WTC11 (cell line): ENCODE data around the gene PNRC1. TPM values are rescaled to one million over a fixed set of nuclear protein-coding genes. Genes with fewer than 3 reads are reported as not detected.

ENCODE experiments used
- ATAC-seq: fragments of 200-7000 bp; cut with Tn5 transposase; 2 replicates; pipeline ENCODE4 v1.10.0; 2021; ENCODE audit warnings: mild to moderate bottlenecking, moderate library complexity
- CTCF ChIA-PET: fragments of 300-600 bp; sonication (Branson Sonifier 250); formaldehyde crosslinking; loops from one replicate; lab custom pipeline; 2021; ENCODE audit warnings: antibody characterized with exemption; lab: Charles Lee
- POLR2A ChIA-PET: fragments of 350-600 bp; sonication (Branson Sonifier 250); formaldehyde crosslinking; loops from one replicate; lab custom pipeline; 2021; ENCODE audit warnings: antibody characterized with exemption; lab: Charles Lee
- DNase-seq: peaks from one replicate; pipeline ENCODE4 v3.0.0; 2021; ENCODE audit warnings: low spot score
- H3K27ac Mint-ChIP-seq: 2 replicates; pipeline ENCODE4 v1.8.0; 2021; ENCODE audit warnings: mixed read lengths
- H3K27me3 Mint-ChIP-seq: 2 replicates; pipeline ENCODE4 v1.8.0; 2021; ENCODE audit warnings: low read depth, mild to moderate bottlenecking, moderate library complexity, mixed read lengths
- H3K36me3 Mint-ChIP-seq: 2 replicates; pipeline ENCODE4 v1.8.0; 2021; ENCODE audit warnings: mixed read lengths
- H3K4me1 Mint-ChIP-seq: 2 replicates; pipeline ENCODE4 v1.8.0; 2022; ENCODE audit warnings: mixed read lengths
- H3K4me3 Mint-ChIP-seq: 2 replicates; pipeline ENCODE4 v1.8.0; 2021; ENCODE audit warnings: mild to moderate bottlenecking, moderate library complexity, mixed read lengths
- H3K9me3 Mint-ChIP-seq: 2 replicates; pipeline ENCODE4 v1.8.0; 2021; ENCODE audit warnings: mixed read lengths
- E2F1 ChIP-seq: sonication (generic); formaldehyde crosslinking; IDR thresholded peaks from 2 replicates; pipeline ENCODE4 v1.8.0; 2022; ENCODE audit warnings: mild to moderate bottlenecking, missing genetic modification reagents
- ELF4 ChIP-seq: sonication (generic); formaldehyde crosslinking; IDR thresholded peaks from 2 replicates; pipeline ENCODE4 v1.8.1; 2022; ENCODE audit warnings: low read depth, mild to moderate bottlenecking, moderate library complexity, missing genetic modification reagents
- FOXP1 ChIP-seq: sonication (generic); formaldehyde crosslinking; IDR thresholded peaks from 2 replicates; pipeline ENCODE4 v1.8.0; 2022; ENCODE audit warnings: missing genetic modification reagents, mild to moderate bottlenecking, moderate library complexity, borderline replicate concordance
- HMGXB4 ChIP-seq: sonication (generic); formaldehyde crosslinking; IDR thresholded peaks from 2 replicates; pipeline ENCODE4 v1.8.1; 2023; ENCODE audit warnings: mild to moderate bottlenecking, moderate library complexity, missing genetic modification reagents
- MXD4 ChIP-seq: fragments of 250-450 bp; sonication (Bioruptor Pico); IDR thresholded peaks from 2 replicates; pipeline ENCODE4 v1.8.0; 2021; ENCODE audit warnings: mild to moderate bottlenecking, moderate library complexity, borderline replicate concordance
- RORB ChIP-seq: fragments of 250-450 bp; sonication (Bioruptor Pico); IDR thresholded peaks from 2 replicates; pipeline ENCODE4 v1.9.0; 2021; ENCODE audit warnings: mild to moderate bottlenecking
- SMAD3 ChIP-seq: sonication (generic); formaldehyde crosslinking; IDR thresholded peaks from 2 replicates; pipeline ENCODE4 v1.8.0; 2022; ENCODE audit warnings: missing genetic modification reagents, mild to moderate bottlenecking, borderline replicate concordance
- TEAD4 ChIP-seq: sonication (generic); formaldehyde crosslinking; IDR thresholded peaks from 2 replicates; pipeline ENCODE4 v1.8.0; 2022; ENCODE audit warnings: mild to moderate bottlenecking, missing genetic modification reagents
- ZNF232 ChIP-seq: sonication (generic); formaldehyde crosslinking; IDR thresholded peaks from 2 replicates; pipeline ENCODE4 v1.8.0; 2022; ENCODE audit warnings: mild to moderate bottlenecking, missing genetic modification reagents
- ZNF396 ChIP-seq: fragments of 250-450 bp; sonication (Bioruptor Pico); IDR thresholded peaks from 2 replicates; pipeline ENCODE4 v1.8.0; 2021; ENCODE audit warnings: mild to moderate bottlenecking, moderate library complexity, borderline replicate concordance
- total RNA-seq: library from RNA; stranded (reverse); gene quantifications from 3 replicates; pipeline ENCODE4 v1.2.3, GENCODE V29; 2021
- TF ChIP-seq, protein P1 (sequence below): sonication (generic); formaldehyde crosslinking; IDR thresholded peaks from 2 replicates; pipeline ENCODE4 v1.8.0; 2022; ENCODE audit warnings: missing genetic modification reagents
- TF ChIP-seq, protein P2 (sequence below): sonication (generic); formaldehyde crosslinking; IDR thresholded peaks from 2 replicates; pipeline ENCODE4 v1.8.1; 2022; ENCODE audit warnings: mild to moderate bottlenecking, moderate library complexity, missing genetic modification reagents
- TF ChIP-seq, protein P3 (sequence below): fragments of 250-450 bp; sonication (Bioruptor Pico); IDR thresholded peaks from 2 replicates; pipeline ENCODE4 v1.9.0; 2021; ENCODE audit warnings: mild to moderate bottlenecking, borderline replicate concordance

PNRC1 gene
- total RNA-seq, 1 experiment from 2014 or later = 39.0 TPM

- H3K9me3 Mint-ChIP-seq = peaks cover 18% of the 10 kb centered on the region
These were observed 9.5 kb upstream of the PNRC1 start for GRCh38 chr6:89071036-89071435.

More at GRCh38 chr6:89071036-89071435, 9.5 kb upstream of the PNRC1 start:
- DNase-seq (no peak), ATAC-seq (no peak)
- H3K27me3 Mint-ChIP-seq = peaks cover 4% of the 10 kb centered on the region
- TF ChIP-seq, protein P1, sequence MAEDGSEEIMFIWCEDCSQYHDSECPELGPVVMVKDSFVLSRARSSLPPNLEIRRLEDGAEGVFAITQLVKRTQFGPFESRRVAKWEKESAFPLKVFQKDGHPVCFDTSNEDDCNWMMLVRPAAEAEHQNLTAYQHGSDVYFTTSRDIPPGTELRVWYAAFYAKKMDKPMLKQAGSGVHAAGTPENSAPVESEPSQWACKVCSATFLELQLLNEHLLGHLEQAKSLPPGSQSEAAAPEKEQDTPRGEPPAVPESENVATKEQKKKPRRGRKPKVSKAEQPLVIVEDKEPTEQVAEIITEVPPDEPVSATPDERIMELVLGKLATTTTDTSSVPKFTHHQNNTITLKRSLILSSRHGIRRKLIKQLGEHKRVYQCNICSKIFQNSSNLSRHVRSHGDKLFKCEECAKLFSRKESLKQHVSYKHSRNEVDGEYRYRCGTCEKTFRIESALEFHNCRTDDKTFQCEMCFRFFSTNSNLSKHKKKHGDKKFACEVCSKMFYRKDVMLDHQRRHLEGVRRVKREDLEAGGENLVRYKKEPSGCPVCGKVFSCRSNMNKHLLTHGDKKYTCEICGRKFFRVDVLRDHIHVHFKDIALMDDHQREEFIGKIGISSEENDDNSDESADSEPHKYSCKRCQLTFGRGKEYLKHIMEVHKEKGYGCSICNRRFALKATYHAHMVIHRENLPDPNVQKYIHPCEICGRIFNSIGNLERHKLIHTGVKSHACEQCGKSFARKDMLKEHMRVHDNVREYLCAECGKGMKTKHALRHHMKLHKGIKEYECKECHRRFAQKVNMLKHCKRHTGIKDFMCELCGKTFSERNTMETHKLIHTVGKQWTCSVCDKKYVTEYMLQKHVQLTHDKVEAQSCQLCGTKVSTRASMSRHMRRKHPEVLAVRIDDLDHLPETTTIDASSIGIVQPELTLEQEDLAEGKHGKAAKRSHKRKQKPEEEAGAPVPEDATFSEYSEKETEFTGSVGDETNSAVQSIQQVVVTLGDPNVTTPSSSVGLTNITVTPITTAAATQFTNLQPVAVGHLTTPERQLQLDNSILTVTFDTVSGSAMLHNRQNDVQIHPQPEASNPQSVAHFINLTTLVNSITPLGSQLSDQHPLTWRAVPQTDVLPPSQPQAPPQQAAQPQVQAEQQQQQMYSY (CRISPR knock-in tag) = no peak
- no peak for TF ChIP-seq ZNF396 (CRISPR knock-in tag)
- TF ChIP-seq, protein P2, sequence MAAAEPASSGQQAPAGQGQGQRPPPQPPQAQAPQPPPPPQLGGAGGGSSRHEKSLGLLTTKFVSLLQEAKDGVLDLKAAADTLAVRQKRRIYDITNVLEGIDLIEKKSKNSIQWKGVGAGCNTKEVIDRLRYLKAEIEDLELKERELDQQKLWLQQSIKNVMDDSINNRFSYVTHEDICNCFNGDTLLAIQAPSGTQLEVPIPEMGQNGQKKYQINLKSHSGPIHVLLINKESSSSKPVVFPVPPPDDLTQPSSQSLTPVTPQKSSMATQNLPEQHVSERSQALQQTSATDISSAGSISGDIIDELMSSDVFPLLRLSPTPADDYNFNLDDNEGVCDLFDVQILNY (CRISPR knock-in tag) = no peak
- no peak for TF ChIP-seq SMAD3 (CRISPR knock-in tag)
- TF ChIP-seq, protein P3, sequence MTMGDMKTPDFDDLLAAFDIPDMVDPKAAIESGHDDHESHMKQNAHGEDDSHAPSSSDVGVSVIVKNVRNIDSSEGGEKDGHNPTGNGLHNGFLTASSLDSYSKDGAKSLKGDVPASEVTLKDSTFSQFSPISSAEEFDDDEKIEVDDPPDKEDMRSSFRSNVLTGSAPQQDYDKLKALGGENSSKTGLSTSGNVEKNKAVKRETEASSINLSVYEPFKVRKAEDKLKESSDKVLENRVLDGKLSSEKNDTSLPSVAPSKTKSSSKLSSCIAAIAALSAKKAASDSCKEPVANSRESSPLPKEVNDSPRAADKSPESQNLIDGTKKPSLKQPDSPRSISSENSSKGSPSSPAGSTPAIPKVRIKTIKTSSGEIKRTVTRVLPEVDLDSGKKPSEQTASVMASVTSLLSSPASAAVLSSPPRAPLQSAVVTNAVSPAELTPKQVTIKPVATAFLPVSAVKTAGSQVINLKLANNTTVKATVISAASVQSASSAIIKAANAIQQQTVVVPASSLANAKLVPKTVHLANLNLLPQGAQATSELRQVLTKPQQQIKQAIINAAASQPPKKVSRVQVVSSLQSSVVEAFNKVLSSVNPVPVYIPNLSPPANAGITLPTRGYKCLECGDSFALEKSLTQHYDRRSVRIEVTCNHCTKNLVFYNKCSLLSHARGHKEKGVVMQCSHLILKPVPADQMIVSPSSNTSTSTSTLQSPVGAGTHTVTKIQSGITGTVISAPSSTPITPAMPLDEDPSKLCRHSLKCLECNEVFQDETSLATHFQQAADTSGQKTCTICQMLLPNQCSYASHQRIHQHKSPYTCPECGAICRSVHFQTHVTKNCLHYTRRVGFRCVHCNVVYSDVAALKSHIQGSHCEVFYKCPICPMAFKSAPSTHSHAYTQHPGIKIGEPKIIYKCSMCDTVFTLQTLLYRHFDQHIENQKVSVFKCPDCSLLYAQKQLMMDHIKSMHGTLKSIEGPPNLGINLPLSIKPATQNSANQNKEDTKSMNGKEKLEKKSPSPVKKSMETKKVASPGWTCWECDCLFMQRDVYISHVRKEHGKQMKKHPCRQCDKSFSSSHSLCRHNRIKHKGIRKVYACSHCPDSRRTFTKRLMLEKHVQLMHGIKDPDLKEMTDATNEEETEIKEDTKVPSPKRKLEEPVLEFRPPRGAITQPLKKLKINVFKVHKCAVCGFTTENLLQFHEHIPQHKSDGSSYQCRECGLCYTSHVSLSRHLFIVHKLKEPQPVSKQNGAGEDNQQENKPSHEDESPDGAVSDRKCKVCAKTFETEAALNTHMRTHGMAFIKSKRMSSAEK (CRISPR knock-in tag) = no peak
- TF ChIP-seq FOXP1 (CRISPR knock-in tag) = no peak
- no peak for TF ChIP-seq MXD4
- no peak for TF ChIP-seq ZNF232 (CRISPR knock-in tag)
- no peak for TF ChIP-seq HMGXB4 (CRISPR knock-in tag)
- no peak for TF ChIP-seq E2F1 (CRISPR knock-in tag)
- TF ChIP-seq ELF4 (CRISPR knock-in tag) = no peak
- TF ChIP-seq TEAD4 (CRISPR knock-in tag) = no peak
- TF ChIP-seq RORB (CRISPR knock-in tag) = no peak
- no peaks in the 10 kb centered on the region for H3K4me1 Mint-ChIP-seq
- no peak overlapping the region for H3K4me3 Mint-ChIP-seq
- 0 out of 2 replicates have a peak, but pooled peaks cover under 1% of the 10 kb centered on the region for H3K36me3 Mint-ChIP-seq
- CTCF ChIA-PET = interaction anchor here (1.2 to 1.4 kb wide), 2 partner anchors 9 to 10 kb away, joined by 3 to 4 read pairs; partner anchors contain the start of gene PNRC1
- POLR2A ChIA-PET = no interaction called here
- no peak overlapping the region for H3K27ac Mint-ChIP-seq
